Measurements from ENCODE around the gene ABHD16A. TPM values are rescaled to one million over a fixed set of nuclear protein-coding genes. Genes with fewer than 3 reads are reported as not detected.

Gene ABHD16A
- total and polyA plus RNA-seq, 2 of the 13 experiments (the other 11 are each of a cell fraction or from before 2014, with no cell fraction given): 43.5 to 45.4 TPM

DNA sequence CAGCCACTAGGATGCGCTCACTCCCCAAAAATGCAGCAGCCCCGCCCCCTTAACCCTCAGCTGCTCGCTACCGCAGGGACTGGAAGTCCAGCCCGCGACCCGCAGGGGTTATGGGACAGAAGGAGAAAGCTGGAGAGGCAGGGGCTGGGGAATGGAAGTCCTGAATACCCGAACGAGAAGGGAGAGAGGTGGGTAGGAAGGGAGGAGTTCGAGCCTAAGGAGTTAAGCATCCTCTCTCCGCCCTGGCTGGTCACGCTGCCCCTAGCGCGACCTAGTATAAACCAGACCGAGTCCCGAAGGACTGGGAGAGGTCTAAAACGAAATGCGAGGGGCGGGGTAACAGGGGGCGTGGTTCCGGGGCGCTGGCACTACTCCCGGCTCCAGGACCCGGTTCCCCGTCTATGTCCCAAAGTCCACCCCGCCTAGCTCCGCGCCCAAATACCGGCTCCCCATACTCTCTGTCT, 26.4 kb upstream of the ABHD16A start (continued):
- TF ChIP-seq, protein P1, sequence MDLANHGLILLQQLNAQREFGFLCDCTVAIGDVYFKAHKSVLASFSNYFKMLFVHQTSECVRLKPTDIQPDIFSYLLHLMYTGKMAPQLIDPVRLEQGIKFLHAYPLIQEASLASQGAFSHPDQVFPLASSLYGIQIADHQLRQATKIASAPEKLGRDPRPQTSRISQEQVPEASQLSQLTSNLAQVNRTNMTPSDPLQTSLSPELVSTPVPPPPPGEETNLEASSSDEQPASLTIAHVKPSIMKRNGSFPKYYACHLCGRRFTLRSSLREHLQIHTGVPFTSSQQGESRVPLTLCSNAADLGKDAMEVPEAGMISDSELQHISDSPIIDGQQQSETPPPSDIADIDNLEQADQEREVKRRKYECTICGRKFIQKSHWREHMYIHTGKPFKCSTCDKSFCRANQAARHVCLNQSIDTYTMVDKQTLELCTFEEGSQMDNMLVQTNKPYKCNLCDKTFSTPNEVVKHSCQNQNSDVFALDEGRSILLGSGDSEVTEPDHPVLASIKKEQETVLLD (CRISPR knock-in tag; IDR thresholded peaks at IDR 0.05; ENCODE audit: low read depth): peak; percentile 54
- TF ChIP-seq, protein P2, sequence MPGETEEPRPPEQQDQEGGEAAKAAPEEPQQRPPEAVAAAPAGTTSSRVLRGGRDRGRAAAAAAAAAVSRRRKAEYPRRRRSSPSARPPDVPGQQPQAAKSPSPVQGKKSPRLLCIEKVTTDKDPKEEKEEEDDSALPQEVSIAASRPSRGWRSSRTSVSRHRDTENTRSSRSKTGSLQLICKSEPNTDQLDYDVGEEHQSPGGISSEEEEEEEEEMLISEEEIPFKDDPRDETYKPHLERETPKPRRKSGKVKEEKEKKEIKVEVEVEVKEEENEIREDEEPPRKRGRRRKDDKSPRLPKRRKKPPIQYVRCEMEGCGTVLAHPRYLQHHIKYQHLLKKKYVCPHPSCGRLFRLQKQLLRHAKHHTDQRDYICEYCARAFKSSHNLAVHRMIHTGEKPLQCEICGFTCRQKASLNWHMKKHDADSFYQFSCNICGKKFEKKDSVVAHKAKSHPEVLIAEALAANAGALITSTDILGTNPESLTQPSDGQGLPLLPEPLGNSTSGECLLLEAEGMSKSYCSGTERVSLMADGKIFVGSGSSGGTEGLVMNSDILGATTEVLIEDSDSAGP (CRISPR knock-in tag; IDR thresholded peaks at IDR 0.05; ENCODE audit: borderline replicate concordance): peak; percentile 87
- TF ChIP-seq, protein P3, sequence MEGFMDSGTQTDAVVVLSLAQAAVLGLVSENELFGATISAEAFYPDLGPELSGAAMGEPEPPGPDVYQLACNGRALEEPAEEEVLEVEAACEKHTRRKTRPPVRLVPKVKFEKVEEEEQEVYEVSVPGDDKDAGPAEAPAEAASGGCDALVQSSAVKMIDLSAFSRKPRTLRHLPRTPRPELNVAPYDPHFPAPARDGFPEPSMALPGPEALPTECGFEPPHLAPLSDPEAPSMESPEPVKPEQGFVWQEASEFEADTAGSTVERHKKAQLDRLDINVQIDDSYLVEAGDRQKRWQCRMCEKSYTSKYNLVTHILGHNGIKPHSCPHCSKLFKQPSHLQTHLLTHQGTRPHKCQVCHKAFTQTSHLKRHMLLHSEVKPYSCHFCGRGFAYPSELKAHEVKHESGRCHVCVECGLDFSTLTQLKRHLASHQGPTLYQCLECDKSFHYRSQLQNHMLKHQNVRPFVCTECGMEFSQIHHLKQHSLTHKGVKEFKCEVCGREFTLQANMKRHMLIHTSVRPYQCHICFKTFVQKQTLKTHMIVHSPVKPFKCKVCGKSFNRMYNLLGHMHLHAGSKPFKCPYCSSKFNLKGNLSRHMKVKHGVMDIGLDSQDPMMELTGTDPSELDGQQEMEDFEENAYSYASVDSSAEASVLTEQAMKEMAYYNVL (CRISPR knock-in tag; IDR thresholded peaks at IDR 0.05; ENCODE audit: borderline replicate concordance): peak; percentile 52; the same call in 1 of the 2 replicates
- TF ChIP-seq MED13 (CRISPR knock-in tag; IDR thresholded peaks at IDR 0.05) (0 out of 2 replicates have a peak, but pooled peaks have one; percentile 34), SATB2 (CRISPR knock-in tag; IDR thresholded peaks at IDR 0.05) (0 out of 2 replicates have a peak, but pooled peaks have one; percentile 20), MED1 (CRISPR knock-in tag; IDR thresholded peaks at IDR 0.05) (peak; percentile 72), RXRB (CRISPR knock-in tag; IDR thresholded peaks at IDR 0.05; ENCODE audit: borderline replicate concordance) (peak; percentile 65; the same call in 1 of the 2 replicates), ZNF792 (CRISPR knock-in tag; IDR thresholded peaks at IDR 0.05) (peak; percentile 53; the same call in 1 of the 2 replicates), ATF7-NPFF (CRISPR knock-in tag; IDR thresholded peaks at IDR 0.05; ENCODE audit: low read depth) (no peak), CAMTA2 (CRISPR knock-in tag; IDR thresholded peaks at IDR 0.05; ENCODE audit: borderline replicate concordance) (0 out of 2 replicates have a peak, but pooled peaks have one; percentile 4), POLR2A (IDR thresholded peaks at IDR 0.05; ENCODE audit: insufficient read depth in 1 of 2, low read depth in 2 of 2, low read length in 2 of 2) (peak in 1 of 2 experiments; percentile 74; a peak in 2 of 4 replicates), SIN3A (IDR thresholded peaks at IDR 0.05; ENCODE audit: borderline replicate concordance, low read depth, low read length) (no peak; the same call in 1 of the 2 replicates), KMT2B (CRISPR knock-in tag; IDR thresholded peaks at IDR 0.05) (peak; percentile 60), ZNF749 (CRISPR knock-in tag; IDR thresholded peaks at IDR 0.05; ENCODE audit: borderline replicate concordance) (no peak), ZNF543 (CRISPR knock-in tag; IDR thresholded peaks at IDR 0.05) (peak; percentile 58; the same call in 1 of the 2 replicates)
- TF ChIP-seq, protein P4, sequence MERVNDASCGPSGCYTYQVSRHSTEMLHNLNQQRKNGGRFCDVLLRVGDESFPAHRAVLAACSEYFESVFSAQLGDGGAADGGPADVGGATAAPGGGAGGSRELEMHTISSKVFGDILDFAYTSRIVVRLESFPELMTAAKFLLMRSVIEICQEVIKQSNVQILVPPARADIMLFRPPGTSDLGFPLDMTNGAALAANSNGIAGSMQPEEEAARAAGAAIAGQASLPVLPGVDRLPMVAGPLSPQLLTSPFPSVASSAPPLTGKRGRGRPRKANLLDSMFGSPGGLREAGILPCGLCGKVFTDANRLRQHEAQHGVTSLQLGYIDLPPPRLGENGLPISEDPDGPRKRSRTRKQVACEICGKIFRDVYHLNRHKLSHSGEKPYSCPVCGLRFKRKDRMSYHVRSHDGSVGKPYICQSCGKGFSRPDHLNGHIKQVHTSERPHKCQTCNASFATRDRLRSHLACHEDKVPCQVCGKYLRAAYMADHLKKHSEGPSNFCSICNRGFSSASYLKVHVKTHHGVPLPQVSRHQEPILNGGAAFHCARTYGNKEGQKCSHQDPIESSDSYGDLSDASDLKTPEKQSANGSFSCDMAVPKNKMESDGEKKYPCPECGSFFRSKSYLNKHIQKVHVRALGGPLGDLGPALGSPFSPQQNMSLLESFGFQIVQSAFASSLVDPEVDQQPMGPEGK (CRISPR knock-in tag; IDR thresholded peaks at IDR 0.05): peak; percentile 69
- TF ChIP-seq, protein P5, sequence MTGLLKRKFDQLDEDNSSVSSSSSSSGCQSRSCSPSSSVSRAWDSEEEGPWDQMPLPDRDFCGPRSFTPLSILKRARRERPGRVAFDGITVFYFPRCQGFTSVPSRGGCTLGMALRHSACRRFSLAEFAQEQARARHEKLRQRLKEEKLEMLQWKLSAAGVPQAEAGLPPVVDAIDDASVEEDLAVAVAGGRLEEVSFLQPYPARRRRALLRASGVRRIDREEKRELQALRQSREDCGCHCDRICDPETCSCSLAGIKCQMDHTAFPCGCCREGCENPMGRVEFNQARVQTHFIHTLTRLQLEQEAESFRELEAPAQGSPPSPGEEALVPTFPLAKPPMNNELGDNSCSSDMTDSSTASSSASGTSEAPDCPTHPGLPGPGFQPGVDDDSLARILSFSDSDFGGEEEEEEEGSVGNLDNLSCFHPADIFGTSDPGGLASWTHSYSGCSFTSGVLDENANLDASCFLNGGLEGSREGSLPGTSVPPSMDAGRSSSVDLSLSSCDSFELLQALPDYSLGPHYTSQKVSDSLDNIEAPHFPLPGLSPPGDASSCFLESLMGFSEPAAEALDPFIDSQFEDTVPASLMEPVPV (CRISPR knock-in tag; IDR thresholded peaks at IDR 0.05): peak; percentile 80; the same call in 1 of the 2 replicates
- TF ChIP-seq, protein P6, sequence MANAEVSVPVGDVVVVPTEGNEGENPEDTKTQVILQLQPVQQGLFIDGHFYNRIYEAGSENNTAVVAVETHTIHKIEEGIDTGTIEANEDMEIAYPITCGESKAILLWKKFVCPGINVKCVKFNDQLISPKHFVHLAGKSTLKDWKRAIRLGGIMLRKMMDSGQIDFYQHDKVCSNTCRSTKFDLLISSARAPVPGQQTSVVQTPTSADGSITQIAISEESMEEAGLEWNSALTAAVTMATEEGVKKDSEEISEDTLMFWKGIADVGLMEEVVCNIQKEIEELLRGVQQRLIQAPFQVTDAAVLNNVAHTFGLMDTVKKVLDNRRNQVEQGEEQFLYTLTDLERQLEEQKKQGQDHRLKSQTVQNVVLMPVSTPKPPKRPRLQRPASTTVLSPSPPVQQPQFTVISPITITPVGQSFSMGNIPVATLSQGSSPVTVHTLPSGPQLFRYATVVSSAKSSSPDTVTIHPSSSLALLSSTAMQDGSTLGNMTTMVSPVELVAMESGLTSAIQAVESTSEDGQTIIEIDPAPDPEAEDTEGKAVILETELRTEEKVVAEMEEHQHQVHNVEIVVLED (CRISPR knock-in tag; IDR thresholded peaks at IDR 0.05; ENCODE audit: borderline replicate concordance): peak; percentile 64; the same call in 1 of the 2 replicates
